ENCODE results near the gene CADPS2. TPM values are rescaled to one million over a fixed set of nuclear protein-coding genes. Genes with fewer than 3 reads are reported as not detected.

The CADPS2 gene
- total and polyA plus RNA-seq, 7 experiments from 2014 or later = not detected

GRCh38 chr7:122312789-122313188 lies 573.5 kb downstream of the CADPS2 start:
- Histone ChIP-seq H3K36me3 (ENCODE audit: control insufficient read depth in 2 of 3, insufficient read depth in 3 of 3, low read length in 3 of 3) (no peaks in the 10 kb centered on the region), H3K4me1 (ENCODE audit: control insufficient read depth in 2 of 2, insufficient read depth in 2 of 2, low read length in 2 of 2) (no peaks in the 10 kb centered on the region), H3K9me3 (ENCODE audit: control insufficient read depth in 2 of 3, low read length in 3 of 3) (no peaks in the 10 kb centered on the region), H3K4me3 (ENCODE audit: low read length) (no peak overlapping the region), H3K27me3 (ENCODE audit: control insufficient read depth in 2 of 2, insufficient read depth in 2 of 2, low read length in 2 of 2) (no peaks in the 10 kb centered on the region), H3K27ac (ENCODE audit: low read depth, low read length) (no peak overlapping the region)
- DNase-seq = no peak
- ChIA-PET POLR2A (no interaction called here), CTCF (no interaction called here)
- Mint-ChIP-seq H3K4me1 (peaks cover 0 to 17% (median 5%) of the 10 kb centered on the region in 7 donors), H3K27me3 (peaks cover 73 to 88% (median 83%) of the 10 kb centered on the region in 5 donors), H3K9me3 (peaks cover 0 to 15% (median 6%) of the 10 kb centered on the region in 11 donors), H3K4me3 (peak overlapping the region in 1 of 10 donors; percentile 38), H3K36me3 (peaks cover 0 to 14% (median 0%) of the 10 kb centered on the region in 5 donors), H3K27ac (no peak overlapping the region)
- ATAC-seq = no peak
- intact Hi-C loops (cut with micrococcal nuclease) = no loop called here

- peaks cover 0 to 3% of the 10 kb centered on the region in 2 donors for H3K27me3 ChIP-seq (ENCODE audit: control insufficient read depth in 2 of 2, insufficient read depth in 2 of 2, low read length in 2 of 2)
- H3K27me3 Mint-ChIP-seq = peaks cover 69 to 86% (median 81%) of the 10 kb centered on the region in 5 donors
- POLR2A ChIA-PET = no interaction called here
These were observed 574.4 kb downstream of the CADPS2 start for GRCh38 chr7:122311734-122312450.

DNA sequence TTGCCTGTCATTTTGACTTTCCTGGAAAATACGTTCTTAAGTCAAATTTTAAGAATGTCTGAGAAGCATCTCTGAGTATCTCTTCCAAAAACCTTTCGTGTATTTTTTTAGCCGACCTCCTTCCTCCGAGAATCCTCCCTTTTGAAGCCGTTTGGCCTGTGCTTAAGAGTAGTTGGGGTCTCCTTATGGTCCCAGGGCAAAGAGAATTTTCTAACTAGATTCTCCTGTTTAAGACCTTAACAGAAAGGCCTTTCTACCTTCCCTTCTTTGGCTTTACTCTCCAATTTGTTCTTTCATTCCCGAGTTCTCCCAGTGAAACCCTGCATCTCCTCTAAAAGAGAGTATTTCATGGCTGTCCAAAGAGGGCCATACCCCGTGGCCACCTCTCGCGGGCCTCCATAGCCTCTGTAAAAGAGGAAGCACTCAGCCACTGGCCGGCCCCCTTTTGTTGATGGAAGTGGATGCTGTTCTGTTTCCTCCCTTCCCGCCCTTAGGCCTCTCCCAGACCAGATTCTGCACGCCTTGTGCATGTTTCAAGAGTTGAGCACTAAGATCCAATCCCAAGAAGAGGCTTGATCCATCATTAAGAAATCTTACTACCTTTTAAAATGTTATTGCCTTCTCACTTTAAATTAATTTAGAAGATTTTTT lies 575.1 kb downstream of the CADPS2 start:
- H3K36me3 ChIP-seq (ENCODE audit: control insufficient read depth in 2 of 3, insufficient read depth in 3 of 3, low read length in 3 of 3) = no peaks in the 10 kb centered on the region
- no peak for ATAC-seq
- H3K4me1 ChIP-seq (ENCODE audit: control insufficient read depth in 2 of 2, insufficient read depth in 2 of 2, low read length in 2 of 2) = no peaks in the 10 kb centered on the region
- Mint-ChIP-seq H3K4me3 (peak overlapping the region in 3 of 10 donors; percentile 3 to 52 (median 6)), H3K4me1 (peaks cover 0 to 17% (median 5%) of the 10 kb centered on the region in 7 donors), H3K27ac (no peak overlapping the region), H3K36me3 (peaks cover 0 to 14% (median 0%) of the 10 kb centered on the region in 5 donors), H3K9me3 (peaks cover 0 to 15% (median 6%) of the 10 kb centered on the region in 11 donors), H3K27me3 (peaks cover 72 to 85% (median 78%) of the 10 kb centered on the region in 5 donors)
- POLR2A ChIA-PET = no interaction called here
- peaks cover 0 to 3% of the 10 kb centered on the region in 2 donors for H3K27me3 ChIP-seq (ENCODE audit: control insufficient read depth in 2 of 2, insufficient read depth in 2 of 2, low read length in 2 of 2)
- DNase-seq = no peak
- H3K9me3 ChIP-seq (ENCODE audit: control insufficient read depth in 2 of 3, low read length in 3 of 3) = no peaks in the 10 kb centered on the region
- CTCF ChIA-PET = no interaction called here
- H3K4me3 ChIP-seq (ENCODE audit: low read length) = no peak overlapping the region
- intact Hi-C loops (cut with micrococcal nuclease) = no loop called here
- H3K27ac ChIP-seq (ENCODE audit: low read depth, low read length) = no peak overlapping the region

More at GRCh38 chr7:122311734-122312450, 574.4 kb downstream of the CADPS2 start:
- no peaks in the 10 kb centered on the region for H3K36me3 ChIP-seq (ENCODE audit: control insufficient read depth in 2 of 3, insufficient read depth in 3 of 3, low read length in 3 of 3)
- H3K4me1 Mint-ChIP-seq = peaks cover 0 to 17% (median 5%) of the 10 kb centered on the region in 7 donors
- peaks cover 0 to 15% (median 6%) of the 10 kb centered on the region in 11 donors for H3K9me3 Mint-ChIP-seq
- H3K27ac ChIP-seq (ENCODE audit: low read depth, low read length) = no peak overlapping the region
- no peak overlapping the region for H3K27ac Mint-ChIP-seq
- no peak for DNase-seq
- intact Hi-C loops (cut with micrococcal nuclease) = no loop called here
- H3K4me3 ChIP-seq (ENCODE audit: low read length) = no peak overlapping the region
- H3K4me1 ChIP-seq (ENCODE audit: control insufficient read depth in 2 of 2, insufficient read depth in 2 of 2, low read length in 2 of 2) = no peaks in the 10 kb centered on the region
- no peak for ATAC-seq
- CTCF ChIA-PET = no interaction called here
- no peaks in the 10 kb centered on the region for H3K9me3 ChIP-seq (ENCODE audit: control insufficient read depth in 2 of 3, low read length in 3 of 3)
- peak overlapping the region in 1 of 10 donors; percentile 52 for H3K4me3 Mint-ChIP-seq
- peaks cover 0 to 14% (median 0%) of the 10 kb centered on the region in 5 donors for H3K36me3 Mint-ChIP-seq

DNA sequence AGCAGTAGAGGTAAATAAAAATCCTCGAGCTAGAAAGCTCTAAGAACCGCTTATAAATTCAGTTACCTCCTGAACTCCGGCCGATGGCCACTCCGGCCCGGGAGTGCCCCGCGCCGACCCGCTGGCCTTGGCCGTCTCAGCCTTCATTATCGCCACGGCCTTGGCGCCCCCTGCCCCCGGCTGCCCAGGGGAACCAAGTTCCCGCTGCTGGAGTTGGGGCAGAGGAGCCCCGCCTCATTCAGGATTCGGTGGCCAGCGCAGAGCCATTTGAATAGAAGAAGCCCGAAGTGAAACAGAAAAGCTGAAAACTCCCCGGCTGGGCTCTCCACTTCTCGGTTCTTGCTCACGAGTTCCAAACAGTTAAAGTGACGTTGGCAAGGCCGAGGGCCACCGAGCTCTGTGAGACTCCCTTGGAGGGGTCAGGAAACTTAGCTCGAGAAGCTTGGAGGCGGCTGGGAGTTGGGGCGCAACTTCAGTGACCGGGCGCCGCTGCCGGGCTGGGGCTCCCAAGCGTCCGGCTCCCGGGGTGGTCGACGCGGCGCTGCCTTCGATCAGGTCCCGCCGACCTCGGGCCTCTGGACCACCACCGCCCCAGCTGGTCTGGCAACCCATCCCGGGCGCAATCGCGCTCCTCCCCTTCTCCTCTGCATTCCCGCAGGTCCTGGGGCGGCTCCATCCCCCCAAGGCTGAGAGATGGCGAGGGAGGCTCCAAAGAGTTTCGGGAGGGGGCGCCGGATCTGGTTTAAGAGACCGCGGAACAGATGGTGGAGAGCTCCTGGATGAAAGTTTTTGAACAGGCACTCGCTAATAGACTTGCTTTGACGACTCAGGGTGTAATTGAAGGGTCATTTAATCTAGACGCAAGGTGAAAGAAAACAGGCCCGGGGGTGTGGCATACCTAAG lies 575.9 kb downstream of the CADPS2 start:
- peaks cover 0 to 17% (median 5%) of the 10 kb centered on the region in 7 donors for H3K4me1 Mint-ChIP-seq
- H3K36me3 Mint-ChIP-seq = peaks cover 0 to 11% (median 0%) of the 10 kb centered on the region in 5 donors
- H3K27me3 ChIP-seq (ENCODE audit: control insufficient read depth in 2 of 2, insufficient read depth in 2 of 2, low read length in 2 of 2) = peaks cover 0 to 3% of the 10 kb centered on the region in 2 donors
- intact Hi-C loops (cut with micrococcal nuclease) = no loop called here
- POLR2A ChIA-PET = no interaction called here
- CTCF ChIA-PET = no interaction called here
- peaks cover 0 to 14% (median 3%) of the 10 kb centered on the region in 11 donors for H3K9me3 Mint-ChIP-seq
- ATAC-seq = no peak
- no peak overlapping the region for H3K27ac Mint-ChIP-seq
- peaks cover 70 to 85% (median 72%) of the 10 kb centered on the region in 5 donors for H3K27me3 Mint-ChIP-seq
- no peaks in the 10 kb centered on the region for H3K36me3 ChIP-seq (ENCODE audit: control insufficient read depth in 2 of 3, insufficient read depth in 3 of 3, low read length in 3 of 3)
- no peaks in the 10 kb centered on the region for H3K4me1 ChIP-seq (ENCODE audit: control insufficient read depth in 2 of 2, insufficient read depth in 2 of 2, low read length in 2 of 2)
- no peak for DNase-seq
- H3K4me3 ChIP-seq (ENCODE audit: low read length) = no peak overlapping the region
- no peak overlapping the region for H3K27ac ChIP-seq (ENCODE audit: low read depth, low read length)
- peak overlapping the region in 3 of 10 donors; percentile 3 to 52 (median 6) for H3K4me3 Mint-ChIP-seq
- no peaks in the 10 kb centered on the region for H3K9me3 ChIP-seq (ENCODE audit: control insufficient read depth in 2 of 3, low read length in 3 of 3)

GRCh38 chr7:122309421-122309820 lies 576.8 kb downstream of the CADPS2 start:
- peaks cover 65 to 84% (median 71%) of the 10 kb centered on the region in 5 donors for H3K27me3 Mint-ChIP-seq
- intact Hi-C loops (cut with micrococcal nuclease) = no loop called here
- H3K4me3 Mint-ChIP-seq = peak overlapping the region in 1 of 10 donors; percentile 29
- Histone ChIP-seq H3K27ac (ENCODE audit: low read depth, low read length) (no peak overlapping the region), H3K27me3 (ENCODE audit: control insufficient read depth in 2 of 2, insufficient read depth in 2 of 2, low read length in 2 of 2) (peaks cover 0 to 3% of the 10 kb centered on the region in 2 donors), H3K36me3 (ENCODE audit: control insufficient read depth in 2 of 3, insufficient read depth in 3 of 3, low read length in 3 of 3) (no peaks in the 10 kb centered on the region), H3K9me3 (ENCODE audit: control insufficient read depth in 2 of 3, low read length in 3 of 3) (no peaks in the 10 kb centered on the region), H3K4me3 (ENCODE audit: low read length) (no peak overlapping the region), H3K4me1 (ENCODE audit: control insufficient read depth in 2 of 2, insufficient read depth in 2 of 2, low read length in 2 of 2) (no peaks in the 10 kb centered on the region)
- DNase-seq = no peak
- ChIA-PET CTCF (no interaction called here), POLR2A (no interaction called here)
- no peak for ATAC-seq
- H3K27ac Mint-ChIP-seq = no peak overlapping the region
- H3K4me1 Mint-ChIP-seq = peaks cover 0 to 17% (median 5%) of the 10 kb centered on the region in 7 donors
- peaks cover 0 to 4% (median 2%) of the 10 kb centered on the region in 5 donors for H3K36me3 Mint-ChIP-seq
- peaks cover 0 to 12% (median 1%) of the 10 kb centered on the region in 11 donors for H3K9me3 Mint-ChIP-seq

DNA sequence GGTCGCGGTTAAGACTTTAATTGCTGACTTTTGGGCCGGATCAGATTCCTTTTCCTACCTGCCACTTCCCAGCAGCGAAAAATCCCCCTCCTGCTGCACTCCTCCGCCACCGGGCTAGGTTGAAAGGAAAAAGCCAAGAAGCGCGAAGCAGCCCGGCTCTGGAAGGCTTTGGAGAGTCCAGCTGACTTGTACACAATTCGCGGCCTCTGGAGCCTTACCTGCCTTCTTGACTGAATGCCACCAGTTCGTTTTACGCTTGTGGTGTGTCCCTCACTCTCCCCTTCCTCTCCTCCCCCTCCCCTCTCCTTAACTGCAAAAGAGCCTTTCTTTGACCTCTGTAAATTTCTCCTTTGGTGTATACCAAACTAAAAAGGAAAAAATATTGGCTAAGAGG lies 579.0 kb downstream of the CADPS2 start:
- Histone ChIP-seq H3K4me3 (ENCODE audit: low read length) (no peak overlapping the region), H3K27me3 (ENCODE audit: control insufficient read depth in 2 of 2, insufficient read depth in 2 of 2, low read length in 2 of 2) (peaks cover 0 to 3% of the 10 kb centered on the region in 2 donors), H3K9me3 (ENCODE audit: control insufficient read depth in 2 of 3, low read length in 3 of 3) (no peaks in the 10 kb centered on the region), H3K36me3 (ENCODE audit: control insufficient read depth in 2 of 3, insufficient read depth in 3 of 3, low read length in 3 of 3) (no peaks in the 10 kb centered on the region), H3K4me1 (ENCODE audit: control insufficient read depth in 2 of 2, insufficient read depth in 2 of 2, low read length in 2 of 2) (no peaks in the 10 kb centered on the region), H3K27ac (ENCODE audit: low read depth, low read length) (no peak overlapping the region)
- ChIA-PET CTCF (no interaction called here), POLR2A (no interaction called here)
- ATAC-seq = no peak
- DNase-seq = no peak
- Mint-ChIP-seq H3K27ac (peak overlapping the region in 1 of 9 donors; percentile 38), H3K36me3 (peaks cover 0 to 3% (median 0%) of the 10 kb centered on the region in 5 donors), H3K9me3 (peaks cover 0 to 11% (median 3%) of the 10 kb centered on the region in 11 donors), H3K4me1 (peaks cover 0 to 17% (median 5%) of the 10 kb centered on the region in 7 donors), H3K27me3 (peaks cover 63 to 89% (median 77%) of the 10 kb centered on the region in 5 donors), H3K4me3 (no peak overlapping the region)
- intact Hi-C loops (cut with micrococcal nuclease) = no loop called here
